Measurements from ENCODE around the gene SPINT2.

DNA sequence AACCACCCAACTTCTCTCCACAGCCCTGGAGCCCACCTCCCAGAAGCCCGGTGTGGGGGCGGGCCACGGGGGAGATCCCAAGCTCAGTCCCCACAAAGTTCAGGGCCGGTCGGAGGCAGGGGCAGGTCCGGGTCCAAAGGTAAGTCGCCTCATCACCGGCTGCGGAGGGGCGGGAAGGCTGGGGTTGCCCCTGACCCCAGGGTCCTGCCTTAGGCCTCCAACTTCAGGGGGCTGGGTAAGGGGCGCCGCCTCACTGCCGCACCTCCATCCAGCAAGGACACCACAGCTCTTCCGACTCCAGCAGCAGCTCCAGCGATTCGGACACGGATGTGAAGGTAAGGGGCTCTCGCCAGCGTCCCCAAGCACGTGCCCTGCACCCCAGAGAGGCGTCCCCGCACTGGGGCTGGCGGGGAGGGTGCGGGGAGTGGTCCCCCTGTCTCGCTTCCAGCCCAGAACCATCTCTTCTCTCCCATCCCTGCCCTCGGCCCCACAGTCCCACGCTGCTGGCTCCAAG is 40.0 kb downstream of the SPINT2 start:
- no peak for TF ChIP-seq POLR2A (IDR thresholded peaks at IDR 0.05; ENCODE audit: low read depth, low read length)
- TF ChIP-seq POLR2AphosphoS5 (IDR thresholded peaks at IDR 0.05; ENCODE audit: low read depth, low read length) = no peak
